Right lobe of liver (tissue), 4 donors: ENCODE measurements around the gene DIS3L2.

Experiments used
- POLR2A ChIP-seq: fragments of 450-650 bp; IDR thresholded peaks from one replicate; pipeline ENCODE4 v1.6.1; 2017; ENCODE audit warnings: antibody characterized with exemption, mild to moderate bottlenecking
- TF ChIP-seq, protein P1 (sequence below), 4 donors: fragments of 200-600 bp in 3 of 4; fragments of 450-650 bp in 1 of 4; IDR thresholded peaks; one replicate each; pipeline versions ENCODE4 v1.5.1 to v1.8.0; 2016 to 2022; ENCODE audit warnings: antibody characterized with exemption in 4 of 4, mild to moderate bottlenecking in 2 of 4
- donor health status: DM: no; HTN: no; CAD: no.
- donor health status: DM: no; HTN: no; CAD: no.
- donor health status: DM: no; HTN: yes; CAD: no.

DNA sequence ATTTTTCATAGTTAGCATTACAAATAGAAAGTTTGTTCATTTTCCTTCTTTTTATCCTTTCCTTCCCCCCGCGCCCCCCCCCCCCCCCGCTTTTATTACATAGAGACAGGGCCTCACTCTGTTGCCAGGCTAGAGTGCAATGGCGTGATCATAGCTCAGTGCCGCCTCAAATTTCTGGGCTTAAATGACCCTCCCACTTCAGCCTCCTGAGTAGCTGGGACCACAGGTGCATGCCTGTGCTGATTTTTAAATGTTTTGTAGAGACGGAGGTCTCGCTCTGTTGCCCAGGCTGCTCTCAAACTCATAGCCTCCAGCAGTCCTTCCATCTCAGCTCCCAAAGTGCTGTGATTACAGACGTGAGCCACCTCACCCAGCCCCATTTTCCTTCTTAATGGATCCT, 325.8 kb downstream of the DIS3L2 start:
- TF ChIP-seq, protein P1, sequence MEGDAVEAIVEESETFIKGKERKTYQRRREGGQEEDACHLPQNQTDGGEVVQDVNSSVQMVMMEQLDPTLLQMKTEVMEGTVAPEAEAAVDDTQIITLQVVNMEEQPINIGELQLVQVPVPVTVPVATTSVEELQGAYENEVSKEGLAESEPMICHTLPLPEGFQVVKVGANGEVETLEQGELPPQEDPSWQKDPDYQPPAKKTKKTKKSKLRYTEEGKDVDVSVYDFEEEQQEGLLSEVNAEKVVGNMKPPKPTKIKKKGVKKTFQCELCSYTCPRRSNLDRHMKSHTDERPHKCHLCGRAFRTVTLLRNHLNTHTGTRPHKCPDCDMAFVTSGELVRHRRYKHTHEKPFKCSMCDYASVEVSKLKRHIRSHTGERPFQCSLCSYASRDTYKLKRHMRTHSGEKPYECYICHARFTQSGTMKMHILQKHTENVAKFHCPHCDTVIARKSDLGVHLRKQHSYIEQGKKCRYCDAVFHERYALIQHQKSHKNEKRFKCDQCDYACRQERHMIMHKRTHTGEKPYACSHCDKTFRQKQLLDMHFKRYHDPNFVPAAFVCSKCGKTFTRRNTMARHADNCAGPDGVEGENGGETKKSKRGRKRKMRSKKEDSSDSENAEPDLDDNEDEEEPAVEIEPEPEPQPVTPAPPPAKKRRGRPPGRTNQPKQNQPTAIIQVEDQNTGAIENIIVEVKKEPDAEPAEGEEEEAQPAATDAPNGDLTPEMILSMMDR (IDR thresholded peaks at IDR 0.05) = no peak
- TF ChIP-seq POLR2A = no peak
